ENCODE measurements around the gene OR7A10.

GRCh38 chr19:14840206-14840605 is 8.5 kb downstream of the OR7A10 start:
- no peak for TF ChIP-seq CTCF (IDR thresholded peaks at IDR 0.05)
- TF ChIP-seq EZH2phosphoT487 (IDR thresholded peaks at IDR 0.05) = no peak

Data from neural progenitor cell (in vitro differentiated cells).